Panc1 (cell line): Measurements from ENCODE around the gene DCDC2. TPM values are rescaled to one million over a fixed set of nuclear protein-coding genes. Genes with fewer than 3 reads are reported as not detected.
"Not testable (repeated sequence)": the region's sequence is repeated elsewhere in the genome, so short reads cannot be mapped to it uniquely, and the experiment has no call there.

Experiments used
- ATAC-seq: fragments of 200-7000 bp; cut with Tn5 transposase; 2 replicates; pipeline ENCODE4 v1.9.1; 2020; ENCODE audit warnings: mild to moderate bottlenecking, moderate library complexity
- BruUV-seq: library from RNA; stranded (reverse); fragments of 400-500 nt; replicated peaks from 2 replicates; lab custom pipeline; 2021; lab: Mats Ljungman, UMichigan
- CTCF ChIA-PET: fragments of 300-600 bp; sonication (Branson Sonifier 250); formaldehyde crosslinking; loops from one replicate; lab custom pipeline; 2022; ENCODE audit warnings: antibody characterized with exemption; lab: Charles Lee
- POLR2A ChIA-PET: fragments of 300-600 bp; sonication (Branson Sonifier 250); formaldehyde crosslinking; loops from one replicate; lab custom pipeline; 2022; ENCODE audit warnings: antibody characterized with exemption; lab: Charles Lee
- DNase-seq: peaks from one replicate; pipeline ENCODE4 v3.0.0-alpha.2; 2010; ENCODE audit warnings: low read depth, low spot score
- H3K27ac ChIP-seq: 2 replicates; pipeline ENCODE4 v1.5.1; 2011; ENCODE audit warnings: mild to moderate bottlenecking, low read length, inconsistent platforms
- H3K27me3 ChIP-seq: fragments of 200-500 bp; sonication (Bioruptor generic); 2 replicates; pipeline ENCODE4 v1.6.0; 2014; ENCODE audit warnings: low read length, inconsistent platforms; ENCODE audit not compliant: control insufficient read depth, insufficient read depth
- H3K36me3 ChIP-seq: fragments of 200-500 bp; sonication (Bioruptor generic); 2 replicates; pipeline ENCODE4 v1.5.1; 2014; ENCODE audit warnings: inconsistent platforms, mild to moderate bottlenecking, low read length, moderate library complexity; ENCODE audit not compliant: control insufficient read depth, insufficient read depth
- H3K4me1 ChIP-seq: 2 replicates; pipeline ENCODE4 v1.5.1; 2011; ENCODE audit warnings: inconsistent platforms, mild to moderate bottlenecking, low read length, moderate library complexity; ENCODE audit not compliant: control insufficient read depth, insufficient read depth
- H3K4me3 ChIP-seq, 2 experiments: 2 replicates each; pipeline ENCODE4 v1.5.1; 2011 to 2012; ENCODE audit warnings: low read depth in 2 of 2, low read length in 2 of 2, mild to moderate bottlenecking in 2 of 2, inconsistent platforms in 1 of 2, moderate library complexity in 1 of 2
- H3K9me3 ChIP-seq: fragments of 200-500 bp; sonication (Bioruptor generic); 2 replicates; pipeline ENCODE4 v1.5.1; 2014; ENCODE audit warnings: low read depth, mild to moderate bottlenecking, inconsistent platforms, low read length, moderate library complexity; ENCODE audit not compliant: control insufficient read depth, insufficient read depth
- CTCF ChIP-seq: fragments of 450-650 bp; IDR thresholded peaks from 2 replicates; pipeline ENCODE4 v1.5.1; 2017; ENCODE audit warnings: mild to moderate bottlenecking
- POLR2AphosphoS5 ChIP-seq: IDR thresholded peaks from 2 replicates; pipeline ENCODE4 v1.6.1; 2012; ENCODE audit warnings: mild to moderate bottlenecking, low read depth, low read length, moderate library complexity
- SIN3A ChIP-seq: IDR thresholded peaks from 2 replicates; pipeline ENCODE4 v1.6.1; 2012; ENCODE audit warnings: low read depth, mild to moderate bottlenecking, low read length, moderate library complexity, borderline replicate concordance; ENCODE audit not compliant: insufficient read depth
- TCF7L2 ChIP-seq: IDR thresholded peaks from 2 replicates; pipeline ENCODE4 v1.6.1; 2011; ENCODE audit warnings: mild to moderate bottlenecking, low read depth, low read length, inconsistent platforms
- in situ Hi-C: cut with HindIII; loops from 2 replicates; pipeline ENCODE4 v1.10.0; 2016; ENCODE audit warnings: low sequenced_read_pairs, low pct_unique_long_range_greater_than_20kb
- intact Hi-C: fragments of 100-400 bp; cut with micrococcal nuclease; formaldehyde crosslinking; loops from one replicate; pipeline ENCODE4 v1.10.0; 2022; ENCODE audit not compliant: unreplicated experiment
- total RNA-seq: library from RNA; stranded (reverse); gene quantifications from one replicate; pipeline ENCODE4 v1.2.1, GENCODE V29; 2021; ENCODE audit not compliant: unreplicated experiment
- TF ChIP-seq, protein P1 (sequence below), 2 experiments: IDR thresholded peaks; 2 replicates each; pipeline ENCODE4 v1.6.1; 2011 to 2012; ENCODE audit warnings: low read depth in 2 of 2, control low read depth in 1 of 2, low read length in 1 of 2, mild to moderate bottlenecking in 1 of 2, moderate library complexity in 1 of 2; ENCODE audit not compliant: insufficient read depth in 1 of 2

Gene DCDC2
- total RNA-seq, 1 experiment from 2014 or later: 0.15 TPM

GRCh38 chr6:24145690-24146131, 212.1 kb downstream of the DCDC2 start:
- Histone ChIP-seq H3K27ac (no peak overlapping the region), H3K4me3 (no peak overlapping the region), H3K4me1 (no peaks in the 10 kb centered on the region), H3K9me3 (no peaks in the 10 kb centered on the region), H3K27me3 (no peaks in the 10 kb centered on the region), H3K36me3 (no peaks in the 10 kb centered on the region)
- in situ Hi-C loops (no loop called here), intact Hi-C loops (no loop called here)
- ChIA-PET CTCF (no interaction called here), POLR2A (no interaction called here)
- TF ChIP-seq TCF7L2 (no peak), POLR2AphosphoS5 (no peak), SIN3A (no peak), CTCF (no peak)
- TF ChIP-seq, protein P1, sequence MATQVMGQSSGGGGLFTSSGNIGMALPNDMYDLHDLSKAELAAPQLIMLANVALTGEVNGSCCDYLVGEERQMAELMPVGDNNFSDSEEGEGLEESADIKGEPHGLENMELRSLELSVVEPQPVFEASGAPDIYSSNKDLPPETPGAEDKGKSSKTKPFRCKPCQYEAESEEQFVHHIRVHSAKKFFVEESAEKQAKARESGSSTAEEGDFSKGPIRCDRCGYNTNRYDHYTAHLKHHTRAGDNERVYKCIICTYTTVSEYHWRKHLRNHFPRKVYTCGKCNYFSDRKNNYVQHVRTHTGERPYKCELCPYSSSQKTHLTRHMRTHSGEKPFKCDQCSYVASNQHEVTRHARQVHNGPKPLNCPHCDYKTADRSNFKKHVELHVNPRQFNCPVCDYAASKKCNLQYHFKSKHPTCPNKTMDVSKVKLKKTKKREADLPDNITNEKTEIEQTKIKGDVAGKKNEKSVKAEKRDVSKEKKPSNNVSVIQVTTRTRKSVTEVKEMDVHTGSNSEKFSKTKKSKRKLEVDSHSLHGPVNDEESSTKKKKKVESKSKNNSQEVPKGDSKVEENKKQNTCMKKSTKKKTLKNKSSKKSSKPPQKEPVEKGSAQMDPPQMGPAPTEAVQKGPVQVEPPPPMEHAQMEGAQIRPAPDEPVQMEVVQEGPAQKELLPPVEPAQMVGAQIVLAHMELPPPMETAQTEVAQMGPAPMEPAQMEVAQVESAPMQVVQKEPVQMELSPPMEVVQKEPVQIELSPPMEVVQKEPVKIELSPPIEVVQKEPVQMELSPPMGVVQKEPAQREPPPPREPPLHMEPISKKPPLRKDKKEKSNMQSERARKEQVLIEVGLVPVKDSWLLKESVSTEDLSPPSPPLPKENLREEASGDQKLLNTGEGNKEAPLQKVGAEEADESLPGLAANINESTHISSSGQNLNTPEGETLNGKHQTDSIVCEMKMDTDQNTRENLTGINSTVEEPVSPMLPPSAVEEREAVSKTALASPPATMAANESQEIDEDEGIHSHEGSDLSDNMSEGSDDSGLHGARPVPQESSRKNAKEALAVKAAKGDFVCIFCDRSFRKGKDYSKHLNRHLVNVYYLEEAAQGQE (IDR thresholded peaks at IDR 0.05; ENCODE audit: insufficient read depth in 1 of 2, low read depth in 2 of 2, low read length in 1 of 2): no peak
- no peak for DNase-seq
- ATAC-seq: no peak
- BruUV-seq: no TSS peak

- POLR2A ChIA-PET, H3K27me3 ChIP-seq, ATAC-seq, in situ Hi-C loops, H3K27ac ChIP-seq, BruUV-seq, CTCF ChIA-PET, H3K4me1 ChIP-seq, H3K9me3 ChIP-seq, DNase-seq, intact Hi-C loops, H3K4me3 ChIP-seq, H3K36me3 ChIP-seq: not testable (repeated sequence)
These were observed 215.1 kb downstream of the DCDC2 start for GRCh38 chr6:24142733-24143132.

DNA sequence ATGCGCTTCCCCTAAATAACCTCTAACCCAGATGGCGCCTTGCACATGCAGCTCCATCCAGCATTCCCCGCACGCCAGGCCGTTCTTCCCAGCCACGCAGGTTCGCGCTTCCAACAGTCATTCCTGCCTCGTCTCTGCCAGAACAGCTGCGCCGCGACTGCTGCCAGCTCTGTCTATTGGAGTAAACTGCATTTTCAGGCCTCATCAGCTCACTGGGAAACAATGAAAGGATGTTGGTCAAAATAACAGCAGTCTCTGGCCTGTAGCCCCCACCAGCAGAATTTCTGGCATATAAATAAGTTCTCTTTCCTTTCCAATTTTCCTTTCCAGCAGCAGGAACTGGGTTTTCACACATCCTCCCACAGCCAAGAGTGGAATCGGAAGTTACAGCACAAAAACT, 217.3 kb downstream of the DCDC2 start:
- Histone ChIP-seq H3K36me3 (no peaks in the 10 kb centered on the region), H3K4me3 (no peak overlapping the region), H3K27ac (no peak overlapping the region), H3K27me3 (no peaks in the 10 kb centered on the region), H3K9me3 (no peaks in the 10 kb centered on the region), H3K4me1 (no peaks in the 10 kb centered on the region)
- in situ Hi-C loops: no loop called here
- intact Hi-C loops: no loop called here
- no TSS peak for BruUV-seq
- TF ChIP-seq POLR2AphosphoS5: no peak
- TF ChIP-seq, protein P1 (IDR thresholded peaks at IDR 0.05; ENCODE audit: insufficient read depth in 1 of 2, low read depth in 2 of 2, low read length in 1 of 2): no peak
- DNase-seq (no peak), ATAC-seq (no peak)
- ChIA-PET CTCF (no interaction called here), POLR2A (no interaction called here)
